Pulmonary artery endothelial cell (primary cell): ENCODE data around the gene PEX6. TPM values are rescaled to one million over a fixed set of nuclear protein-coding genes. Genes with fewer than 3 reads are reported as not detected.
"Not testable (repeated sequence)": the region's sequence is repeated elsewhere in the genome, so short reads cannot be mapped to it uniquely, and the experiment has no call there.

Experiments used
- DNase-seq: peaks from one replicate; pipeline ENCODE4 v3.0.0-alpha.2; 2011; ENCODE audit warnings: low read depth, low spot score
- total RNA-seq: library from RNA; depleted of rRNA; stranded (reverse); fragments of >200 nt; gene quantifications from 2 replicates; pipeline ENCODE4 v1.2.3, GENCODE V29; 2014

PEX6 gene
- total RNA-seq, 1 donor from 2014 or later: 21.7 TPM

GRCh38 chr6:42968126-42968701, 10.8 kb downstream of the PEX6 start:
- no peak for DNase-seq

DNA sequence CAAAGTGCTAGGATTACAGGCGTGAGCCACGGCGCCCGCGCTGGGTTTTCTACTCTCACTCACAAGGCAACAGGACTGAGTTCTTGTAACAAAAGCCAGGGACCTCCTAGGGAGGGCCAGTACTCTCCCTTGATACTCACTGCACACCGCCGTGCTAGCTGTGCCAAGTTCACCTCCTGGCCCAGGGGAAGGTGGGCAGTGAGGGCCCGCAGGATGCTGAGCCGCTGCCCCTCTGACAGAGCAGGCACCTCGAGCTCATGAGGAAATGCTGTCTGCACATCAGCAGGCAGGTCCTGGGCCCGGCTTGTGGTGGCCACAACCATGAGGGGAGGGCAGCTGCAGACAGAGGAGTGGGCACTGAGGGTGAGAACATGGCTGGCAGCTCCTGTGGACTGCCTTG, 11.8 kb downstream of the PEX6 start:
- DNase-seq: no peak

DNA sequence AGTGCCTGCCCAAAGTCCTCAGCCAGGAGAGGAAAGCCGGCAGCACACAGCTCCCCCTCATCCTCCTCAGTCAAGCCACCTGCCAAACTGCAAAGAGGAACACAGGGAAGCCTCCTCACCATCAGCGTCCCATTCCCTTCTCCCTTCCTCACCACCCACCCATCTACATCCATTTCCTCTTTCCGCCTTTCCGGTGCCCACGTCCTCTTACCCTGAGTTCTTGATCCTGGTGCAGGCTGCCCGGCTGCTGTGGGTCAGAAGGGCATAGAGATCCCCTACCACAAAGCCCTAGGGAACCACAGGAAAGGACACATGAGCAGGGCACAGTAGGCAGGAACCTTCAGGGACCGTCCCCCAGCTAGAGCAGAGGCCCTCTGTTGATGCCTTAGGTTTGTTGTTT, 12.4 kb downstream of the PEX6 start:
- DNase-seq: no peak

- DNase-seq: no peak
Observed at GRCh38 chr6:42963855-42964605, 15.0 kb downstream of the PEX6 start.

DNA sequence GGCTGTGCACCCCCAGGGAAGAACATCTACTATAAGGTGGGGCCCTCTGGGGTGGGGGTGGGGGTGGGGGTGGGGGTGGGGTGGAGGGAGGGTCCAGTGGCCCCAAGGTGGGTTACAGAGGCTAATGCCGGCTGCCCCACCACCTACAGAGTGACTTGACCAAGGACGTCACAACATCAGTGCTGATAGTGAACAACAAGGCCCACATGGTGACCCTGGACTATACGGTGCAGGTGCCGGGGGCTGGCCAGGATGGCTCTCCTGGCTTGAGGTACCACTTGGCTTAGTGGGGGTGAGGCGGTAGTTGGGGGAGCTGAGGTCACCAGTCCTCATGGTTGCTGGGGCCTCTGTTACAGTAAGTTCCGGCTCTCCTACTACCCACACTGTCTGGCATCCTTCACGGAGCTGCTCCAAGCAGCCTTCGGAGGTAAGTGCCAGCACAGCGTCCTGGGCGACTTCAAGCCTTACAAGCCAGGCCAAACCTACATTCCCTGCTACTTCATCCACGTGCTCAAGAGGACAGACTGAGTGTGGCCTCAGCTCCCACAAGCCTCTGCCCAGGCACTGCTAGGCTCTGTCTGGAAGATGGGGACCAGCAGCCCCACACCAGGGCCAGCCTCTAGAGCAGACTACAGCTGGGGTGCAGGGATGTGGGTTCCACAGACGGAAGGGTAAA, 15.7 kb downstream of the PEX6 start:
- no peak for DNase-seq

DNA sequence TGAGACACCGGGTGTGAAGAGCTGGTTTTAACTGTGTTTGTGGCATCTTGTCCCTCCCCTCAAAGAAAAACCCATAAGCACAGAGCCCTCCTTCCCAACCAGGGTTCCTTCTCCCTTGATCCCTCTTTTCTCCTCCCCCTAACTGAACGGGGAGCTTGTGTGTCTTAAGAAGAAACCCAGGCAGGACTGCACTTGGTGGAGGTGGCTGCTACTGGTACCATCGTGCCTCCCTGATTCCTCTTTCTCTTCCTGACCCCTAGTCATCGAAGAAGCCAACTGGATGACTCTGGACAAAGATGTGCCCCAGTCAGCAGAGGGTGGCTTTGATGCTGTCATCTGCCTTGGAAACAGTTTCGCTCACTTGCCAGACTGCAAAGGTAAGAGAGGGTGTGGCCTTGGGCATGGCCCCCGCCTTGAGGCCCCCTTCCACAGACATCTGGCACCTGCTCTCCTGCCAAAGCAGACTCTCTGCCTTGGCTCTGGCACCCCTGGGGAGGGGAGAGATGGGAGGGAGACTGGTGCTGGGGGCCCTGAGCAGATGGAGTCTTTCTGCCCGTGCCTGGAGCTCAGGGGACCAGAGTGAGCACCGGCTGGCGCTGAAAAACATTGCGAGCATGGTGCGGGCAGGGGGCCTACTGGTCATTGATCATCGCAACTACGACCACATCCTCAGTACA, 16.3 kb downstream of the PEX6 start:
- no peak for DNase-seq

- no peak for DNase-seq
Observed at GRCh38 chr6:42962096-42962495, 16.9 kb downstream of the PEX6 start.

GRCh38 chr6:42961020-42961470, 17.9 kb downstream of the PEX6 start:
- DNase-seq: no peak

DNA sequence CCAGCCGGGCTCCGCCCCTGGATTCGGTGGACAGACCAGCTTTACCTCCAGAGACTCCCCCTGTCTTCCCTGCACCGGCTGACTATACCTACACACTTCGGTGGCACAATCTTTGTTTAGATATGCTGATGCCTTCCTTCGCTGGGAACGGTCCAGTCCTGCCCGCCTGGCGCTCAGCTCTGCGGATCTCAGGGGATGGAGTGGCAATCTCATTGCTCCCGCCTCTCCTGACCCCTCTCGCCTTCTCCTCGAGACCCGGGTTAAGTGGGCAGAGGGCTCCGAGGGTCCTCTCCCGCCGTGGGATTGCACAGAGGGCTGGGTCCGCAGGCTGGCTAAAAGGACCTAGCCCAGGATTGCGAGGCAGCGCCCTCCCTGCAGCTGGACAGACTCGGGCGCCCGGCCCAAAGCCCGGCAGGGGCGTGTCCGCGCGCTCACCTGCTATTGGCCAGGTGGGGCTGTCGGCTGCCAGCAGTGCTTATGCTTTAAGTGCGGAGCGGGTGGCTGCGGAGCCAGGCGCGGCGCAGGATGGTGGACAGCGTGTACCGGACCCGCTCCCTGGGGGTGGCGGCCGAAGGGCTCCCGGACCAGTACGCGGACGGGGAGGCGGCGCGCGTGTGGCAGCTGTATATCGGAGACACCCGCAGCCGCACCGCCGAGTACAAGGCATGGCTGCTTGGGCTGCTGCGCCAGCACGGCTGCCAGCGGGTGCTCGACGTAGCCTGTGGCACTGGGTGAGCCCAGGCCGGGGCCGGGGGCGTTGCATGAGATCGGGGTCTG, 18.6 kb downstream of the PEX6 start, which contains the start of gene GNMT:
Gene GNMT, plus strand, starts transcription at position 512 of the 777 bp plus-strand sequence. Its CDS starts 14 bp downstream, at position 526.
- no peak for DNase-seq

DNA sequence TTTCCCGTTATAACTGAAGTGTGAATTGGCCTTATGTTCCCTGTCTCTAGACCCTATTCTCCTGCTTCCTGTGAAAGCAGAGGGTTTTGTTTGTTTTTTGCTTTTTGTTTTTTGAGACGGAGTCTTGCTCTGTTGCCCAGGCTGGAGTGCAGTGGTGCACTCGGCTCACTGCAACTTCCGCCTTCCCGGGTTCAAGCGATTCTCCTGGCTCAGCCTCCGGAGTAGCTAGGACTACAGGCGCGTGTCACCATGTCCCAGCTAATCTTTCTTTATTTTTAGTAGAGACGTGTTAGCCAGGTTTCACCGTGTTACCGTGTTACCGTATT, 19.1 kb downstream of the PEX6 start:
- no peak for DNase-seq

DNA sequence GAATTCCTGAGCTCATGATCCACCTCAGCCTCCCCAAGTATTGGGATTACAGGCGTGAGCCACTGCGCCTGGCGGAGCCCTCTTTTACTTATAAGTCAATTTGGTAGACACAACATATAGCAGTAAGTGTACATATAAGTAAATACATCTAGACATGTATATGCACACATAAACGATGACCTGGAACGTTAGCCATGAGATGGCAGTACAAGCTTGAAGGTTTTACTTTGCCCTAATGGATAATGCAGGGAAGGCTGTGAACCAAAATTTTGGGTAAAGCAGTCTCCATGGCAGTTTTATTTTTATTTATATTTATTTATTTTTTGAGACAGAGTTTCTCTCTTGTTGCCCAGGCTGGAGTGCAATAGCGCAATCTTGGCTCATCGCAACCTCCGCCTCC, 20.9 kb downstream of the PEX6 start:
- no peak for DNase-seq

- DNase-seq: not testable (repeated sequence)
Observed at GRCh38 chr6:42954405-42954804, 24.6 kb downstream of the PEX6 start.

DNA sequence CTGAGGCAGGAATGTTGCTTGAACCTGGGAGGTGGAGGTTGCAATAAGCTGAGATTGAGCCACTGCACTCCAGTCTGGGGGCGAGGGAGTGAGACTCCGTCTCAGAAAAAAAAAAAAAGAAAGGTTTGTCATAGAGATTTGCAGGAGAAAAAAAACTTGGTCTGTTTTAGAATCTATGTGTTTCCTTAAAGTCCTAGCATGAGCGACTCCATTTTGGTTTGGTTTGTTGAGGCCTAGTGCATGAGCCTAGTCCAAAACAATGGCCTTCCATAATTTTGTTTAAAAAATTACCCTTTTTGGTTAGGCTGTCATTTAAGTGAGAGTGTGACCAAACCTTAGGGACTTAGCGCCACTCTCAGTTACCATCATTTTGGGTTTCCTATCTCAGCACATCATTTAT, 26.6 kb downstream of the PEX6 start:
- no peak for DNase-seq

GRCh38 chr6:42947950-42948349, 31.0 kb downstream of the PEX6 start:
- DNase-seq: no peak

GRCh38 chr6:42942444-42942843, 36.5 kb downstream of the PEX6 start:
- no peak for DNase-seq

DNA sequence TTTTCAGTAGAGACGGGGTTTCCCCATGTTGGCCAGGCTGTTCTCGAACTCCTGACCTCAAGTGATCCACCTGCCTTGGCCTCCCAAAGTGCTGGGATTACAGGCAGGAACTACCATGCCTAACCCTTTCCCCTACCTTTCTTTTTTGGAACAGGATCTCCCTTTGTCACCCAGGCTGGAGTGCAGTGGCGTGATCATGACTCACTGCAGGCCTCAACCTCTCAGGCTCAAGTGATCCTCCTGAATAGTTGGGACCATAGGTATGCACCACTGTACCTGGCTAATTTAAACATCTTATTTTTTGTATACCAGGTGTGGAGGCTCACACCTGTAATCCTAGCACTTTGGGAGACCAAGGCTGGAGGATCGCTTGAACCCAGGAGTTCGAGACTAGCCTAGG, 37.6 kb downstream of the PEX6 start:
- DNase-seq: not testable (repeated sequence)

DNA sequence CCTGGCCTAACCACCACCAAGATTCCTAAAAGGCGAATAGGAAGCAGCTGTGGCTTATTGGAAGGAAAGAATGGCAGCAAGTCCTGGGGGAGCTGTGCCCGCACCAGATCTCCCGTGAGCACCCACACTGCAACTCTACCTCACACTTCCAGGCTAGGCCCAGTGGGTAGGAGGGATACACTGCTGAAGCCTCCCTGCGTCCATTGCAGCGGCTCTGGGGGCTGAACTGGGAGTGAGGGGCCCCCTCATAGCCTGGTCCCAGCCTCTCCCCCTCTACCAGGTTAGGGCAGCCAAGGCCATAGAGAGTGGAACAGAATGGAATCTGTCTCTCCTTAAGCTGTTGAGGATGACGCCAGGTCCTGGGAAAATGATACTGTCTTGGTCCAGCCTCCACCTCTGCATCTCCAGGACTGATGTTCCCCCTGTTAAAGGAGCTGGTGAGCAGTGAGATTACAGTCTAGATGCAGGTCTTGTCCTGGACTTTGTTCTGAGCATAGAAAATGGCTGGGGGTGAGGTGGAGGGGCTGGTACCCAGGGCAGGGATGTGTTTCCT, 38.4 kb downstream of the PEX6 start:
- DNase-seq: no peak

- DNase-seq: no peak
Observed at GRCh38 chr6:42939810-42940167, 39.2 kb downstream of the PEX6 start.

- no peak for DNase-seq
Observed at GRCh38 chr6:42938987-42939809, 39.8 kb downstream of the PEX6 start.

DNA sequence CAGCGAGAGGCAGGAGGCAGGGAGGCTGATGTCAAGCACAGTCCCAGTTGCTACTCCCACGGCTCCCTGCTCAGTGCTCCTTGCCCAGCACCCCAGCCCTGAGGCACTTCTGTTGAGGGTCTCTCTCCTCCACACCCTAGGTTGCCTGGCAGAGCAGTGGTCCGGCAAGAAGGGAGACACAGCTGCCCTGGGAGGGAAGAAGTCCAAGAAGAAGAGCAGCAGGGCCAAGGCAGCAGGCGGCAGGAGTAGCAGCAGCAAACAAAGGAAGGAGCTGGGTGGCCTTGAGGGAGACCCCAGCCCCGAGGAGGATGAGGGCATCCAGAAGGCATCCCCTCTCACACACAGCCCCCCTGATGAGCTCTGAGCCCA, 40.6 kb downstream of the PEX6 start:
- no peak for DNase-seq
